ENCODE data around the gene SFXN5.

SFXN5 gene

GRCh38 chr2:73104933-73105332 is 33.4 kb upstream of the SFXN5 start:
- no peak for TF ChIP-seq REST (IDR thresholded peaks at IDR 0.05; ENCODE audit: low read depth)
- no peak for TF ChIP-seq ZBTB7A (IDR thresholded peaks at IDR 0.05; ENCODE audit: low read depth)
- TF ChIP-seq NFIC (IDR thresholded peaks at IDR 0.05) = no peak
- no peak for TF ChIP-seq YY1 (IDR thresholded peaks at IDR 0.05; ENCODE audit: low read depth)
- TF ChIP-seq CREB1 (IDR thresholded peaks at IDR 0.05; ENCODE audit: low read depth) = no peak
- no peak for TF ChIP-seq TAF1 (IDR thresholded peaks at IDR 0.05; ENCODE audit: low read depth)
- TF ChIP-seq RAD21 (IDR thresholded peaks at IDR 0.05; ENCODE audit: low read depth) = no peak
- TF ChIP-seq TCF12 (IDR thresholded peaks at IDR 0.05; ENCODE audit: low read depth) = no peak
- TF ChIP-seq FOXM1 (IDR thresholded peaks at IDR 0.05; ENCODE audit: borderline replicate concordance, low read depth) = no peak
- TF ChIP-seq, protein P1, sequence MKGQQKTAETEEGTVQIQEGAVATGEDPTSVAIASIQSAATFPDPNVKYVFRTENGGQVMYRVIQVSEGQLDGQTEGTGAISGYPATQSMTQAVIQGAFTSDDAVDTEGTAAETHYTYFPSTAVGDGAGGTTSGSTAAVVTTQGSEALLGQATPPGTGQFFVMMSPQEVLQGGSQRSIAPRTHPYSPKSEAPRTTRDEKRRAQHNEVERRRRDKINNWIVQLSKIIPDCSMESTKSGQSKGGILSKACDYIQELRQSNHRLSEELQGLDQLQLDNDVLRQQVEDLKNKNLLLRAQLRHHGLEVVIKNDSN (IDR thresholded peaks at IDR 0.05) = no peak
- TF ChIP-seq CEBPB (IDR thresholded peaks at IDR 0.05) = no peak
- no peak for TF ChIP-seq EGR1 (IDR thresholded peaks at IDR 0.05)
- TF ChIP-seq MAX (IDR thresholded peaks at IDR 0.05) = no peak
- no peak for TF ChIP-seq TEAD4 (IDR thresholded peaks at IDR 0.05)
- no peak for TF ChIP-seq EP300 (IDR thresholded peaks at IDR 0.05; ENCODE audit: borderline replicate concordance)

- TF ChIP-seq CEBPB (IDR thresholded peaks at IDR 0.05) (no peak), MAX (IDR thresholded peaks at IDR 0.05) (no peak), REST (IDR thresholded peaks at IDR 0.05; ENCODE audit: low read depth) (no peak), YY1 (IDR thresholded peaks at IDR 0.05; ENCODE audit: low read depth) (no peak), NFIC (IDR thresholded peaks at IDR 0.05) (no peak)
- TF ChIP-seq, protein P1 (IDR thresholded peaks at IDR 0.05) = no peak
Observed at GRCh38 chr2:73103018-73103542, 31.6 kb upstream of the SFXN5 start.

DNA sequence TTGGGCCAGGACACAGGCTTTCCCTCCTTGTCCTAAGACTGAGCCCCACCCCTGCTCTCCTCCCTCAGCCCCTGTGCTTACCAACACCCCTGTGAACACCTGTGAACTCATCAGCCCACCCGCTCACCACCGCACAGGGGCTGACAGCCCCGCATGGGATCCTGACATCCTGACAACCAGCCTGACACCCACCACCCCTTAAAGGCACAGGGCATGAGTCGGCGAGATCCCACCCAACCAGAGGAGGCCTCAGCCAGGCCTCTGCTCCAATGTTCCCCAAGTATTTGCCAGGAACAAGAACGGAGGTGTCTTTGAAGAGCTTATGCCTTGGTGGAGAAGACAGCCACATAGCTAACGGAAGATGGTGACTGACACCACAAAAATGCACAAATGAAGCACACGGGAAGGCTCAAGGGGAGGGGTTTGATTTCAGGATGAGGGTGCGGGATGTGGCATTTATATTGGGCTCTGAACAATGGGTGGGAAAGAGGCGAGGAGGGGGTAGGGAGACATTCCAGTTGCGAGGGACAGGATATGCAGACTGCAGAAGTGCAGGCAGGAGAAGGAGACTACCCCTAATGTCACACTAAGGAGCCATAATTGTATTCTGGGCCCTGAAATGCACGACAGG is 30.2 kb upstream of the SFXN5 start:
- TF ChIP-seq EGR1 (IDR thresholded peaks at IDR 0.05) (no peak), NFIC (IDR thresholded peaks at IDR 0.05) (no peak), REST (IDR thresholded peaks at IDR 0.05; ENCODE audit: low read depth) (no peak), EP300 (IDR thresholded peaks at IDR 0.05; ENCODE audit: borderline replicate concordance) (no peak), TEAD4 (IDR thresholded peaks at IDR 0.05) (no peak), YY1 (IDR thresholded peaks at IDR 0.05; ENCODE audit: low read depth) (no peak)

DNA sequence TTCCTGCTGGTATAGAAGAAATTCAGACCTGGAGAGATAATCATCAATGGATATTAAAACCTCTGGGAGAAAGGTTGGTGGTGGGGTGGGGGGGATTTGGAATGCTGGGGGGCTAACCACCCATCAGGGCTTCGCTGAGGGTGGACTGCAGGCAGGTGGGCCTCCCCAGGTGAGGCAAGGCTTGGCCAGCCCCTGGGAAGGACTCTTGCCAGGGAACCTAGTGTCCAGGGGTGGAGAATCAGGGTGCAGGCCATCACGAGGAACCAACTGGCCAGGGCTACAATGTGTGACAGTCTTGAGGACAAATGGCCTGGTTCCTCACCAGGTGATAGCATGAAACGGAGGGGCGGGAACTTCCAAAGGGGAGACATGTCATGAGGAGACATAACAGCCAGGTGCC is 29.4 kb upstream of the SFXN5 start:
- no peak for TF ChIP-seq EGR1 (IDR thresholded peaks at IDR 0.05)
- no peak for TF ChIP-seq EP300 (IDR thresholded peaks at IDR 0.05; ENCODE audit: borderline replicate concordance)
- no peak for TF ChIP-seq FOXM1 (IDR thresholded peaks at IDR 0.05; ENCODE audit: borderline replicate concordance, low read depth)
- no peak for TF ChIP-seq CREB1 (IDR thresholded peaks at IDR 0.05; ENCODE audit: low read depth)
- TF ChIP-seq, protein P1 (IDR thresholded peaks at IDR 0.05) = no peak
- no peak for TF ChIP-seq MAX (IDR thresholded peaks at IDR 0.05)
- TF ChIP-seq NFIC (IDR thresholded peaks at IDR 0.05) = no peak
- no peak for TF ChIP-seq RAD21 (IDR thresholded peaks at IDR 0.05; ENCODE audit: low read depth)
- TF ChIP-seq TAF1 (IDR thresholded peaks at IDR 0.05; ENCODE audit: low read depth) = no peak
- no peak for TF ChIP-seq YY1 (IDR thresholded peaks at IDR 0.05; ENCODE audit: low read depth)
- TF ChIP-seq REST (IDR thresholded peaks at IDR 0.05; ENCODE audit: low read depth) = no peak
- no peak for TF ChIP-seq TCF12 (IDR thresholded peaks at IDR 0.05; ENCODE audit: low read depth)
- no peak for TF ChIP-seq TEAD4 (IDR thresholded peaks at IDR 0.05)
